H1 (cell line): ENCODE measurements around the gene DYNC2H1. TPM values are rescaled to one million over a fixed set of nuclear protein-coding genes. Genes with fewer than 3 reads are reported as not detected.

Source experiments
- CTCF ChIA-PET: fragments of 300-600 bp; sonication (Branson Sonifier 250); formaldehyde crosslinking; loops from one replicate; lab custom pipeline; 2021; ENCODE audit not compliant: partially characterized antibody; lab: Charles Lee
- POLR2A ChIA-PET: fragments of 300-600 bp; sonication (Branson Sonifier 250); formaldehyde crosslinking; loops from one replicate; lab custom pipeline; 2021; ENCODE audit warnings: inconsistent platforms; ENCODE audit not compliant: partially characterized antibody; lab: Charles Lee
- DNase-seq, 2 experiments: peaks; one replicate each; pipeline versions ENCODE4 v3.0.0 to v3.0.0-alpha.2; 2010 to 2022; ENCODE audit warnings: low spot score in 2 of 2, low read depth in 1 of 2, mixed read lengths in 1 of 2
- FAIRE-seq: peaks from 2 replicates; lab custom pipeline; 2011; peaks lifted over from hg19 to GRCh38; lab: Jason Lieb, UNC
- H2AFZ ChIP-seq: 2 replicates; pipeline ENCODE4 v1.8.1; 2012; ENCODE audit warnings: low read length, inconsistent platforms
- H2AK5ac ChIP-seq: 2 replicates; pipeline ENCODE4 v1.6.1; 2013; ENCODE audit warnings: low read depth, low read length
- H2BK120ac ChIP-seq: replicated peaks from 2 replicates; pipeline ENCODE3; 2013; ENCODE audit warnings: low read depth, low read length, inconsistent platforms
- H2BK12ac ChIP-seq: 2 replicates; pipeline ENCODE4 v1.6.1; 2013; ENCODE audit warnings: low read depth, low read length
- H2BK15ac ChIP-seq: 2 replicates; pipeline ENCODE4 v1.6.1; 2013; ENCODE audit warnings: low read length
- H2BK20ac ChIP-seq: 2 replicates; pipeline ENCODE4 v1.6.1; 2013; ENCODE audit warnings: low read length
- H2BK5ac ChIP-seq: 2 replicates; pipeline ENCODE4 v1.6.1; 2013; ENCODE audit warnings: low read depth, low read length
- H3K14ac ChIP-seq: 2 replicates; pipeline ENCODE4 v1.6.1; 2013; ENCODE audit warnings: inconsistent platforms; ENCODE audit not compliant: insufficient read length
- H3K18ac ChIP-seq: 2 replicates; pipeline ENCODE4 v1.6.1; 2013; ENCODE audit warnings: low read length; ENCODE audit errors: extremely low read depth
- H3K23ac ChIP-seq: 2 replicates; pipeline ENCODE4 v1.6.1; 2013; ENCODE audit warnings: inconsistent platforms; ENCODE audit not compliant: insufficient read length
- H3K23me2 ChIP-seq: 2 replicates; pipeline ENCODE4 v1.6.1; 2013; ENCODE audit warnings: low read depth, low read length
- H3K27ac ChIP-seq: 2 replicates; pipeline ENCODE4 v1.6.1; 2011; ENCODE audit warnings: low read depth, low read length, inconsistent platforms
- H3K27me3 ChIP-seq, 4 experiments: replicated peaks in 1 of 4; 1 replicate in 1 of 4; 2 replicates in 3 of 4; pipeline versions ENCODE4 v1.6.1 to v1.8.1; 2011 to 2013; ENCODE audit warnings: low read length in 3 of 4, mild to moderate bottlenecking in 3 of 4, inconsistent platforms in 2 of 4, mixed read lengths in 2 of 4, moderate library complexity in 1 of 4; ENCODE audit not compliant: control insufficient read depth in 3 of 4, insufficient read depth in 3 of 4; ENCODE audit errors: extremely low read depth in 1 of 4
- H3K36me3 ChIP-seq, 4 experiments: 2 replicates each; pipeline versions ENCODE4 v1.6.1 to v1.8.1; 2011 to 2013; ENCODE audit warnings: mild to moderate bottlenecking in 4 of 4, low read length in 3 of 4, moderate library complexity in 2 of 4, control low read depth in 1 of 4, inconsistent platforms in 1 of 4; ENCODE audit not compliant: insufficient read depth in 4 of 4, control insufficient read depth in 2 of 4
- H3K4ac ChIP-seq: replicated peaks from 2 replicates; pipeline ENCODE3; 2013; ENCODE audit warnings: low read length, low read depth, mixed read lengths, inconsistent platforms; ENCODE audit not compliant: insufficient read length
- H3K4me1 ChIP-seq, 4 experiments: replicated peaks in 1 of 4; 1 replicate in 1 of 4; 2 replicates in 3 of 4; pipeline versions ENCODE4 v1.6.1 to v1.8.1; 2011 to 2013; ENCODE audit warnings: low read length in 3 of 4, inconsistent platforms in 2 of 4, mixed read lengths in 1 of 4; ENCODE audit not compliant: insufficient read depth in 4 of 4, control insufficient read depth in 3 of 4
- H3K4me2 ChIP-seq, 2 experiments: 2 replicates each; pipeline versions ENCODE4 v1.6.1 to v1.8.1; 2011 to 2013; ENCODE audit warnings: low read depth in 2 of 2, low read length in 2 of 2, control low read depth in 1 of 2, inconsistent platforms in 1 of 2, mild to moderate bottlenecking in 1 of 2; ENCODE audit not compliant: insufficient read depth in 1 of 2
- H3K4me3 ChIP-seq, 4 experiments: fragments of 200-600, 300-600 bp in 1 of 4; sonication (generic), shearing (Covaris generic), sonication (Bioruptor Twin) in 1 of 4; 2 replicates each; pipeline versions ENCODE4 v1.5.1 to v1.8.1; 2011 to 2016; ENCODE audit warnings: low read length in 4 of 4, low read depth in 3 of 4, control low read depth in 2 of 4, inconsistent platforms in 2 of 4, mild to moderate bottlenecking in 2 of 4, mixed read lengths in 1 of 4, moderate library complexity in 1 of 4; ENCODE audit not compliant: insufficient read depth in 2 of 4; ENCODE audit errors: extremely low read depth in 1 of 4
- H3K56ac ChIP-seq: replicated peaks from 2 replicates; pipeline ENCODE3; 2013; ENCODE audit warnings: low read depth, mild to moderate bottlenecking, mixed read lengths, low read length, inconsistent platforms; ENCODE audit not compliant: insufficient read length
- H3K79me1 ChIP-seq: 2 replicates; pipeline ENCODE4 v1.6.1; 2013; ENCODE audit warnings: low read depth, low read length, control low read depth
- H3K79me2 ChIP-seq, 2 experiments: 2 replicates each; pipeline versions ENCODE4 v1.6.1 to v1.8.1; 2012 to 2013; ENCODE audit warnings: low read length in 2 of 2, mild to moderate bottlenecking in 2 of 2, inconsistent platforms in 1 of 2; ENCODE audit not compliant: insufficient read depth in 2 of 2, control insufficient read depth in 1 of 2
- H3K9ac ChIP-seq, 4 experiments: replicated peaks in 1 of 4; 1 replicate in 1 of 4; 2 replicates in 3 of 4; pipeline versions ENCODE4 v1.6.1 to v1.8.1; 2011 to 2013; ENCODE audit warnings: low read depth in 3 of 4, low read length in 3 of 4, control low read depth in 2 of 4, mild to moderate bottlenecking in 2 of 4, moderate library complexity in 2 of 4, inconsistent platforms in 1 of 4; ENCODE audit errors: extremely low read depth in 1 of 4
- H3K9me3 ChIP-seq, 2 experiments: 2 replicates each; pipeline versions ENCODE4 v1.6.1 to v1.8.1; 2012 to 2013; ENCODE audit warnings: mild to moderate bottlenecking in 2 of 2, moderate library complexity in 2 of 2, control low read depth in 1 of 2, inconsistent platforms in 1 of 2, low read depth in 1 of 2, low read length in 1 of 2, mixed read lengths in 1 of 2; ENCODE audit not compliant: insufficient read depth in 2 of 2
- H4K20me1 ChIP-seq, 2 experiments: replicated peaks in 1 of 2; 2 replicates each; pipeline versions ENCODE3 to v1.8.1; 2011 to 2013; ENCODE audit warnings: inconsistent platforms in 2 of 2, low read length in 2 of 2, mild to moderate bottlenecking in 1 of 2; ENCODE audit not compliant: insufficient read depth in 2 of 2, control insufficient read depth in 1 of 2
- H4K5ac ChIP-seq: 2 replicates; pipeline ENCODE4 v1.6.1; 2013; ENCODE audit warnings: low read length, low read depth, mixed read lengths, inconsistent platforms; ENCODE audit not compliant: insufficient read length
- H4K8ac ChIP-seq: 2 replicates; pipeline ENCODE4 v1.8.0; 2013; ENCODE audit warnings: mild to moderate bottlenecking, moderate library complexity, low read length, inconsistent platforms; ENCODE audit not compliant: insufficient read depth; ENCODE audit errors: extremely low read depth
- H4K91ac ChIP-seq: replicated peaks from 2 replicates; pipeline ENCODE3; 2013; ENCODE audit warnings: low read length, mixed read lengths, inconsistent platforms; ENCODE audit not compliant: insufficient read length
- BACH1 ChIP-seq: IDR thresholded peaks from 2 replicates; pipeline ENCODE4 v1.6.1; 2012; ENCODE audit warnings: low read length, improper control_type of control experiment
- CREB1 ChIP-seq: IDR thresholded peaks from 2 replicates; pipeline ENCODE4 v1.6.1; 2012; ENCODE audit warnings: inconsistent platforms
- CTBP2 ChIP-seq: IDR thresholded peaks from 2 replicates; pipeline ENCODE4 v1.7.0; 2011; ENCODE audit warnings: borderline replicate concordance, mild to moderate bottlenecking, moderate library complexity, mixed read lengths, low read length; ENCODE audit not compliant: insufficient read depth, insufficient read length
- CTCF ChIP-seq, 3 experiments: IDR thresholded peaks; 1 replicate in 2 of 3; 2 replicates in 1 of 3; pipeline versions ENCODE4 v1.5.1 to v1.6.1; 2011; ENCODE audit warnings: low read length in 3 of 3, mild to moderate bottlenecking in 3 of 3, inconsistent platforms in 2 of 3, low read depth in 1 of 3, moderate library complexity in 1 of 3; ENCODE audit not compliant: insufficient read depth in 1 of 3; ENCODE audit errors: control extremely low read depth in 1 of 3
- HDAC2 ChIP-seq, 2 experiments: fragments of 300-600 bp in 1 of 2; sonication (generic) in 1 of 2; IDR thresholded peaks; 2 replicates each; pipeline ENCODE4 v1.6.1; 2011 to 2012; ENCODE audit warnings: low read depth in 2 of 2, low read length in 2 of 2, mild to moderate bottlenecking in 2 of 2, moderate library complexity in 2 of 2, borderline replicate concordance in 1 of 2, inconsistent platforms in 1 of 2
- KDM5A ChIP-seq: fragments of 200-600 bp; IDR thresholded peaks from 2 replicates; pipeline ENCODE4 v1.7.1; 2012; ENCODE audit warnings: mild to moderate bottlenecking, low read length, inconsistent platforms, mixed read lengths
- MAFK ChIP-seq: IDR thresholded peaks from 2 replicates; pipeline ENCODE4 v1.6.1; 2012; ENCODE audit warnings: low read depth, mild to moderate bottlenecking, improper control_type of control experiment, low read length
- RNF2 ChIP-seq: fragments of 200-900, 300-1000 bp; sonication (generic); IDR thresholded peaks from 2 replicates; pipeline ENCODE4 v1.7.1; 2016; ENCODE audit warnings: borderline replicate concordance, low read depth, mild to moderate bottlenecking, antibody characterized with exemption, low read length; ENCODE audit not compliant: poor library complexity, severe bottlenecking; ENCODE audit errors: missing control alignments
- TAF1 ChIP-seq: IDR thresholded peaks from 2 replicates; pipeline ENCODE4 v1.6.1; 2011; ENCODE audit warnings: mild to moderate bottlenecking, low read depth, low read length
- TAF7 ChIP-seq: optimal IDR thresholded peaks from 2 replicates; pipeline ENCODE3; 2011; ENCODE audit warnings: low read depth, mild to moderate bottlenecking, inconsistent platforms, low read length, moderate library complexity, borderline replicate concordance
- ZNF274 ChIP-seq: IDR thresholded peaks from 2 replicates; pipeline ENCODE4 v1.7.0; 2012; ENCODE audit warnings: low read length, borderline replicate concordance; ENCODE audit errors: extremely low read depth
- WGBS, 2 experiments: shearing (Covaris generic) in 1 of 2; methylation state at CpG; one replicate each; pipeline versions ENCODE4 v1.1.6 to v1.1.7; 2013 to 2015; ENCODE audit warnings: low lambda C conversion rate in 2 of 2, mixed read lengths in 2 of 2, inconsistent platforms in 1 of 2, low coverage in 1 of 2, missing lambda C conversion rate in 1 of 2; ENCODE audit not compliant: insufficient replicate concordance in 2 of 2, insufficient coverage in 1 of 2, insufficient read length in 1 of 2; ENCODE audit errors: extremely low coverage in 1 of 2, missing lambda C conversion rate in 1 of 2; 5-methylcytosine and 5-hydroxymethylcytosine counted together
- polyA plus RNA-seq, 7 experiments: library from polyadenylated mRNA; depleted of rRNA in 3 of 7; stranded (reverse) in 5 of 7; unstranded in 2 of 7; fragments of >200 nt in 5 of 7; fragments of 200-250 nt in 2 of 7; gene quantifications; 1 replicate in 5 of 7; 2 replicates in 1 of 7; 4 replicates in 1 of 7; pipeline versions ENCODE4 v1.2.1 to v1.2.3, GENCODE V29; 2011 to 2013; ENCODE audit warnings: missing spikeins in 2 of 7, mixed read lengths in 2 of 7
- total RNA-seq: library from RNA; stranded (reverse); fragmentation: NEBNext Ultra II Directional; extraction: Animal tissue kit (Norgen Biotek cat#: 25700); gene quantifications from 2 replicates; pipeline ENCODE4 v1.2.1, GENCODE V29; 2021

Gene DYNC2H1
- total and polyA plus RNA-seq, 2 of the 8 experiments (the other 6 are each of a cell fraction or from before 2014, with no cell fraction given): 6.2 to 12.0 TPM

- H2BK15ac ChIP-seq: no peak overlapping the region
- DNase-seq (no peak), FAIRE-seq (no peak)
- no peak overlapping the region for H4K5ac ChIP-seq
- WGBS, 2 experiments: 97% methylated on average over 2 of the region's 2 CpGs; no CpG with 5 or more reads in 1 of the 2 experiments
- H3K79me2 ChIP-seq: no peaks in the 10 kb centered on the region
- no peaks in the 10 kb centered on the region for H3K27me3 ChIP-seq
- H3K36me3 ChIP-seq: no peaks in the 10 kb centered on the region; a peak in 1 of 8 replicates
- no peak overlapping the region for H3K9ac ChIP-seq
- CTCF ChIA-PET: no interaction called here
- H2BK120ac ChIP-seq: no peak overlapping the region
- H2AK5ac ChIP-seq: no peak overlapping the region
- no peak overlapping the region for H3K14ac ChIP-seq
- no peak overlapping the region for H4K8ac ChIP-seq
- POLR2A ChIA-PET: no interaction called here
- H3K27ac ChIP-seq: no peak overlapping the region
- no peak overlapping the region for H3K56ac ChIP-seq
- H2BK20ac ChIP-seq: no peak overlapping the region
- H2AFZ ChIP-seq: no peak overlapping the region
- H3K23ac ChIP-seq: no peak overlapping the region
- H3K18ac ChIP-seq: no peak overlapping the region
- H3K23me2 ChIP-seq: no peaks in the 10 kb centered on the region
- H3K9me3 ChIP-seq: peaks cover 3 to 6% of the 10 kb centered on the region in 2 experiments; a peak in 2 of 4 replicates
- no peak overlapping the region for H2BK5ac ChIP-seq
- H3K4me3 ChIP-seq: no peak overlapping the region
- H3K4ac ChIP-seq: no peak overlapping the region
- H3K79me1 ChIP-seq: no peaks in the 10 kb centered on the region
- no peak overlapping the region for H2BK12ac ChIP-seq
- H3K4me2 ChIP-seq: no peak overlapping the region
- no peak overlapping the region for H4K91ac ChIP-seq
- no peaks in the 10 kb centered on the region for H4K20me1 ChIP-seq
- peaks cover 0 to 14% (median 0%) of the 10 kb centered on the region in 4 experiments; a peak in 3 of 7 replicates for H3K4me1 ChIP-seq
- TF ChIP-seq CTBP2 (no peak), RNF2 (no peak), CTCF (IDR thresholded peaks at IDR 0.05; ENCODE audit: control extremely low read depth in 1 of 3, insufficient read depth in 1 of 3, low read depth in 1 of 3, low read length in 3 of 3) (no peak), TAF7 (no peak), KDM5A (no peak), BACH1 (no peak), TAF1 (no peak), MAFK (no peak), HDAC2 (IDR thresholded peaks at IDR 0.05; ENCODE audit: borderline replicate concordance in 1 of 2, low read depth in 2 of 2, low read length in 2 of 2) (no peak), CREB1 (no peak), ZNF274 (no peak)
These were observed 379.4 kb downstream of the DYNC2H1 start for GRCh38 chr11:103488579-103488978.
